MM.1S (cell line): ENCODE measurements around the gene PHLDB1.

ENCODE experiments used
- EZH2 ChIP-seq: fragments of 300-600 bp; sonication (generic); optimal IDR thresholded peaks from 2 replicates; pipeline ENCODE3; 2017; ENCODE audit warnings: low read depth, mild to moderate bottlenecking, antibody characterized with exemption, low read length, mixed read lengths
- EZH2phosphoT487 ChIP-seq: fragments of 300-600 bp; sonication (generic); IDR thresholded peaks from 2 replicates; pipeline ENCODE4 v1.6.1; 2018; ENCODE audit warnings: antibody characterized with exemption, low read length
- TF ChIP-seq, protein P1 (sequence below): fragments of 300-600 bp; sonication (generic); IDR thresholded peaks from 2 replicates; pipeline ENCODE4 v1.5.1; 2016; ENCODE audit warnings: antibody characterized with exemption, low read length, mixed read lengths

DNA sequence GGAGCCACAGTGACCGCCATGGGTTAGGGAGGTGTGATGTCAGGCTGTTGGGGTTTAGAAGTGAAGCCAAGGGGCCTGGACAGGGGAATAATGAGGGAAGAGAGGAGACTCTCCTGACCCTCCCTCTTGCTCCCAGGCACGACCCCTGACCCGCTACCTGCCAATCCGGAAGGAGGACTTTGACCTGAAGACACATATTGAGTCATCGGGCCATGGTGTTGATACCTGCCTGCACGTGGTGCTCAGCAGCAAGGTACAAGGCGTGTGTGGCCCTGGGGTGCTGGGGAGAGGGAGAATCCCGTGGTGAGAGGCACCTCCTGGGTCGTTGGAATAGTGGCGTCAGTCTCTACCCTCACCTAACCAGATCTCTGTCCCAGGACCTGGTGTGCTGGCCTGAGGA lies 42.5 kb downstream of the PHLDB1 start:
- TF ChIP-seq, protein P1, sequence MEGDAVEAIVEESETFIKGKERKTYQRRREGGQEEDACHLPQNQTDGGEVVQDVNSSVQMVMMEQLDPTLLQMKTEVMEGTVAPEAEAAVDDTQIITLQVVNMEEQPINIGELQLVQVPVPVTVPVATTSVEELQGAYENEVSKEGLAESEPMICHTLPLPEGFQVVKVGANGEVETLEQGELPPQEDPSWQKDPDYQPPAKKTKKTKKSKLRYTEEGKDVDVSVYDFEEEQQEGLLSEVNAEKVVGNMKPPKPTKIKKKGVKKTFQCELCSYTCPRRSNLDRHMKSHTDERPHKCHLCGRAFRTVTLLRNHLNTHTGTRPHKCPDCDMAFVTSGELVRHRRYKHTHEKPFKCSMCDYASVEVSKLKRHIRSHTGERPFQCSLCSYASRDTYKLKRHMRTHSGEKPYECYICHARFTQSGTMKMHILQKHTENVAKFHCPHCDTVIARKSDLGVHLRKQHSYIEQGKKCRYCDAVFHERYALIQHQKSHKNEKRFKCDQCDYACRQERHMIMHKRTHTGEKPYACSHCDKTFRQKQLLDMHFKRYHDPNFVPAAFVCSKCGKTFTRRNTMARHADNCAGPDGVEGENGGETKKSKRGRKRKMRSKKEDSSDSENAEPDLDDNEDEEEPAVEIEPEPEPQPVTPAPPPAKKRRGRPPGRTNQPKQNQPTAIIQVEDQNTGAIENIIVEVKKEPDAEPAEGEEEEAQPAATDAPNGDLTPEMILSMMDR, result no peak
- TF ChIP-seq EZH2 (no peak), EZH2phosphoT487 (no peak)
